K562 (cell line): ENCODE measurements around the gene SON. TPM values are rescaled to one million over a fixed set of nuclear protein-coding genes. Genes with fewer than 3 reads are reported as not detected.

ENCODE experiments used
- ATAC-seq: fragments of 200-7000 bp; cut with Tn5 transposase; 3 replicates; pipeline ENCODE4 v1.9.1; 2020; ENCODE audit warnings: moderate library complexity
- BruUV-seq: library from RNA; stranded (reverse); fragments of 400-500 nt; replicated peaks from 2 replicates; lab custom pipeline; 2021; lab: Mats Ljungman, UMichigan
- CTCF ChIA-PET: fragments of 300-600 bp; formaldehyde crosslinking; extraction: SDS; loops from one replicate; lab custom pipeline; 2021; ENCODE audit warnings: low intra/inter-chr PET ratio; lab: Yijun Ruan, JAX
- POLR2A ChIA-PET: fragments of 300-600, 350-650 bp; sonication (Branson Sonifier 250); formaldehyde crosslinking; extraction: SDS; loops from one replicate; lab custom pipeline; 2021; ENCODE audit warnings: antibody characterized with exemption, inconsistent platforms; lab: Yijun Ruan, JAX
- DNase-seq, 4 experiments: peaks; one replicate each; pipeline versions ENCODE4 v3.0.0 to v3.0.0-alpha.2; 2011 to 2018; ENCODE audit warnings: low spot score in 3 of 4, mixed read lengths in 3 of 4; ENCODE audit errors: extremely low read depth in 1 of 4
- FAIRE-seq: peaks from 2 replicates; lab custom pipeline; 2011; peaks lifted over from hg19 to GRCh38; lab: Jason Lieb, UNC
- H2AFZ ChIP-seq: 2 replicates; pipeline ENCODE4 v1.6.0; 2011; ENCODE audit warnings: low read depth, low read length, control low read depth, inconsistent platforms
- H3K27ac ChIP-seq: fragments of 200-600 bp; 3 replicates; pipeline ENCODE4 v1.8.0; 2011; ENCODE audit warnings: low read depth, mild to moderate bottlenecking, control low read depth, inconsistent platforms, low read length, moderate library complexity, mixed read lengths; ENCODE audit errors: extremely low read depth
- H3K27me3 ChIP-seq, 2 experiments: fragments of 300-600 bp in 1 of 2; 2 replicates in 1 of 2; 3 replicates in 1 of 2; pipeline versions ENCODE4 v1.6.0 to v1.8.0; 2011; ENCODE audit warnings: inconsistent platforms in 2 of 2, low read length in 2 of 2, mild to moderate bottlenecking in 1 of 2, mixed read lengths in 1 of 2, moderate library complexity in 1 of 2; ENCODE audit not compliant: control insufficient read depth in 2 of 2, insufficient read depth in 2 of 2
- H3K36me3 ChIP-seq: fragments of 300-600 bp; 3 replicates; pipeline ENCODE4 v1.8.0; 2011; ENCODE audit warnings: mild to moderate bottlenecking, low read length, inconsistent platforms; ENCODE audit not compliant: control insufficient read depth, insufficient read depth
- H3K4me1 ChIP-seq, 2 experiments: fragments of 200-600 bp in 1 of 2; replicated peaks in 1 of 2; 2 replicates in 1 of 2; 3 replicates in 1 of 2; pipeline versions ENCODE4 v1.5.1 to v1.8.0; 2011; ENCODE audit warnings: inconsistent platforms in 2 of 2, low read length in 2 of 2, mild to moderate bottlenecking in 1 of 2, mixed read lengths in 1 of 2, moderate library complexity in 1 of 2; ENCODE audit not compliant: control insufficient read depth in 2 of 2, insufficient read depth in 2 of 2
- H3K4me2 ChIP-seq: 2 replicates; pipeline ENCODE4 v1.6.1; 2011; ENCODE audit warnings: low read length, control low read depth, inconsistent platforms, mixed read lengths; ENCODE audit not compliant: insufficient read depth
- H3K4me3 ChIP-seq: fragments of 200-600 bp; sonication (generic), shearing (Covaris generic); 2 replicates; pipeline ENCODE4 v1.5.1; 2016; ENCODE audit warnings: control low read depth, inconsistent platforms
- H3K79me2 ChIP-seq: fragments of 200-600 bp; 3 replicates; pipeline ENCODE4 v1.8.0; 2011; ENCODE audit warnings: low read length, inconsistent platforms; ENCODE audit not compliant: control insufficient read depth, insufficient read depth
- H3K9ac ChIP-seq, 2 experiments: 2 replicates each; pipeline versions ENCODE4 v1.6.0 to v1.6.1; 2011; ENCODE audit warnings: low read depth in 2 of 2, low read length in 2 of 2, control low read depth in 1 of 2, inconsistent platforms in 1 of 2, mild to moderate bottlenecking in 1 of 2, mixed read lengths in 1 of 2; ENCODE audit not compliant: insufficient read depth in 1 of 2
- H3K9me1 ChIP-seq: one replicate; pipeline ENCODE4 v1.6.0; 2011; ENCODE audit warnings: inconsistent platforms, mild to moderate bottlenecking, low read length, moderate library complexity; ENCODE audit not compliant: control insufficient read depth, insufficient read depth
- H3K9me3 ChIP-seq: replicated peaks from 2 replicates; pipeline ENCODE4 v1.5.1; 2011; ENCODE audit warnings: low read depth, low read length, inconsistent platforms; ENCODE audit not compliant: control insufficient read depth, insufficient read depth
- H4K20me1 ChIP-seq: replicated peaks from 2 replicates; pipeline ENCODE4 v1.6.1; 2011; ENCODE audit warnings: low read length, inconsistent platforms, mixed read lengths; ENCODE audit not compliant: control insufficient read depth, insufficient read depth
- ARHGAP35 ChIP-seq: fragments of 450-650 bp; IDR thresholded peaks from 2 replicates; pipeline ENCODE4 v1.6.1; 2018; ENCODE audit not compliant: partially characterized antibody
- ATF7 ChIP-seq: fragments of 450-650 bp; IDR thresholded peaks from 2 replicates; pipeline ENCODE4 v1.7.1; 2014; ENCODE audit warnings: mild to moderate bottlenecking, moderate library complexity
- C11orf30 ChIP-seq: fragments of 450-650 bp; IDR thresholded peaks from 2 replicates; pipeline ENCODE4 v1.6.1; 2016; ENCODE audit warnings: low read depth, mild to moderate bottlenecking
- CBX5 ChIP-seq: IDR thresholded peaks from 2 replicates; pipeline ENCODE4 v1.6.1; 2014; ENCODE audit warnings: low read depth, borderline replicate concordance
- GABPB2 ChIP-seq: fragments of 250-450 bp; sonication (Bioruptor Pico); conservative IDR thresholded peaks from 2 replicates; pipeline ENCODE4 v1.5.1; 2021; ENCODE audit warnings: mild to moderate bottlenecking
- IRF2 ChIP-seq: sonication (generic); formaldehyde crosslinking; IDR thresholded peaks from 2 replicates; pipeline ENCODE4 v1.8.1; 2022; ENCODE audit warnings: mild to moderate bottlenecking, missing genetic modification reagents
- PHB ChIP-seq: fragments of 250-450 bp; sonication (Bioruptor Pico); IDR thresholded peaks from 2 replicates; pipeline ENCODE4 v1.5.0; 2021
- RFX1 ChIP-seq: fragments of 450-650 bp; IDR thresholded peaks from 2 replicates; pipeline ENCODE4 v1.6.1; 2016; ENCODE audit warnings: mild to moderate bottlenecking, moderate library complexity
- ZC3H4 ChIP-seq: sonication (generic); formaldehyde crosslinking; IDR thresholded peaks from 2 replicates; pipeline ENCODE4 v1.9.0; 2021; ENCODE audit warnings: missing genetic modification reagents, borderline replicate concordance
- ZNF146 ChIP-seq: IDR thresholded peaks from one replicate; pipeline ENCODE4 v1.6.1; 2018; ENCODE audit warnings: missing compliant biosample characterization; ENCODE audit not compliant: unreplicated experiment
- ZNF644 ChIP-seq: fragments of 200-800 bp; sonication (Bioruptor generic); IDR thresholded peaks from 2 replicates; pipeline ENCODE4 v1.6.1; 2016; ENCODE audit warnings: low read depth, missing genetic modification characterization, missing compliant biosample characterization
- WGBS: fragments of 100-300 bp; shearing (Covaris generic); methylation state at CpG from one replicate; pipeline ENCODE4 v1.1.6; 2016; ENCODE audit warnings: low coverage, mixed read lengths; ENCODE audit not compliant: insufficient coverage; ENCODE audit errors: missing lambda C conversion rate; 5-methylcytosine and 5-hydroxymethylcytosine counted together
- in situ Hi-C: fragments of 300-500 bp; cut with MboI; formaldehyde crosslinking; loops from 4 replicates; pipeline ENCODE4 v1.15.0; 2018; ENCODE audit warnings: inconsistent platforms, mixed read lengths
- intact Hi-C: fragments of 100-400 bp; cut with micrococcal nuclease; formaldehyde crosslinking; loops from 2 replicates; pipeline ENCODE4 v1.14.2; 2022
- polyA plus RNA-seq, 8 experiments: library from polyadenylated mRNA; depleted of rRNA in 4 of 8; stranded (reverse) in 5 of 8; unstranded in 3 of 8; fragments of >200 nt; fragmentation: Nextera tagmentation in 2 of 8; fragmentation: Illumina TruSeq in 1 of 8; extraction: Ambion mirVana in 2 of 8; extraction: Trizol in 1 of 8; gene quantifications; 2 replicates each; pipeline versions ENCODE4 v1.2.1 to v1.2.3, GENCODE V29; 2011 to 2014; ENCODE audit warnings: inconsistent platforms in 1 of 8, missing spikeins in 1 of 8
- total RNA-seq, 7 experiments: library from RNA; depleted of rRNA in 6 of 7; stranded (reverse); fragments of >200 nt in 6 of 7; fragmentation: Illumina TruSeq in 2 of 7; extraction: Trizol in 2 of 7; gene quantifications; 2 replicates each; pipeline versions ENCODE4 v1.2.1 to v1.2.3, GENCODE V29; 2011 to 2021; ENCODE audit warnings: low replicate concordance in 1 of 7
- TF ChIP-seq, protein P1 (sequence below): IDR thresholded peaks from 2 replicates; pipeline ENCODE4 v1.6.1; 2014; ENCODE audit warnings: antibody characterized with exemption
- TF ChIP-seq, protein P2 (sequence below): sonication (generic); formaldehyde crosslinking; IDR thresholded peaks from 2 replicates; pipeline ENCODE4 v1.8.0; 2022; ENCODE audit warnings: mild to moderate bottlenecking, missing genetic modification reagents, borderline replicate concordance
- TF ChIP-seq, protein P3 (sequence below): fragments of 200-800 bp; sonication (Bioruptor generic); IDR thresholded peaks from 2 replicates; pipeline ENCODE4 v1.6.1; 2017; ENCODE audit warnings: missing genetic modification characterization, missing compliant biosample characterization
- TF ChIP-seq, protein P4 (sequence below), 2 experiments: fragments of 150-350 bp in 1 of 2; IDR thresholded peaks; 2 replicates each; pipeline ENCODE4 v1.6.1; 2012 to 2016; ENCODE audit warnings: low read depth in 2 of 2, low read length in 2 of 2, mild to moderate bottlenecking in 1 of 2, moderate library complexity in 1 of 2

Gene SON
- total and polyA plus RNA-seq, 9 of the 15 experiments (the other 6 are each of a cell fraction or from before 2014, with no cell fraction given) = 105 to 742 (median 187) TPM

DNA sequence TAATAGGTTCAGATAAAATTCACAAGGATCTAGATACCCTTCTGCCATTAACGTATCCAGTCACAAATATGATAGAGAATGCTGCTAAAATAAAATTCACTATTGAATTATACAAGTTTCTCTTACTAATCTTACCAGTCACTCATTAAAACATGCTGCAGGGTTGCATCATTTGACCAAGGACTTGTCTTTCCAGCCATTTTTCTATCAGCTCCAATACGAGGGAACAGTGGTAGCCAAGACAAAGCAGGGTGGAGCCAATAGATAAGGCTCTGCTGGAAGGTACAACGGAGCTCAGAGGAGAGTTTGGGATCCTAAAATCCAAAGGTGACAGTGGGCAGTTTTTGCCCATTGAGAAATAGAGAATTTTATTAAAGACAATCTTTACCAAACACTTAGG lies 41.6 kb downstream of the SON start:
- in situ Hi-C loops = no loop called here
- no peak for ATAC-seq
- TF ChIP-seq ZNF146 (CRISPR knock-in tag) (no peak), PHB (no peak), GABPB2 (CRISPR knock-in tag) (no peak), ZC3H4 (CRISPR knock-in tag) (no peak), ARHGAP35 (no peak), ZNF644 (tag) (no peak), C11orf30 (no peak), ATF7 (peak; percentile 41; the same call in 1 of the 2 replicates), CBX5 (no peak), RFX1 (no peak), IRF2 (CRISPR knock-in tag) (no peak)
- TF ChIP-seq, protein P1, sequence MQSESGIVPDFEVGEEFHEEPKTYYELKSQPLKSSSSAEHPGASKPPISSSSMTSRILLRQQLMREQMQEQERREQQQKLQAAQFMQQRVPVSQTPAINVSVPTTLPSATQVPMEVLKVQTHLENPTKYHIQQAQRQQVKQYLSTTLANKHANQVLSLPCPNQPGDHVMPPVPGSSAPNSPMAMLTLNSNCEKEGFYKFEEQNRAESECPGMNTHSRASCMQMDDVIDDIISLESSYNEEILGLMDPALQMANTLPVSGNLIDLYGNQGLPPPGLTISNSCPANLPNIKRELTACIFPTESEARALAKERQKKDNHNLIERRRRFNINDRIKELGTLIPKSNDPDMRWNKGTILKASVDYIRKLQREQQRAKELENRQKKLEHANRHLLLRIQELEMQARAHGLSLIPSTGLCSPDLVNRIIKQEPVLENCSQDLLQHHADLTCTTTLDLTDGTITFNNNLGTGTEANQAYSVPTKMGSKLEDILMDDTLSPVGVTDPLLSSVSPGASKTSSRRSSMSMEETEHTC = no peak
- TF ChIP-seq, protein P2, sequence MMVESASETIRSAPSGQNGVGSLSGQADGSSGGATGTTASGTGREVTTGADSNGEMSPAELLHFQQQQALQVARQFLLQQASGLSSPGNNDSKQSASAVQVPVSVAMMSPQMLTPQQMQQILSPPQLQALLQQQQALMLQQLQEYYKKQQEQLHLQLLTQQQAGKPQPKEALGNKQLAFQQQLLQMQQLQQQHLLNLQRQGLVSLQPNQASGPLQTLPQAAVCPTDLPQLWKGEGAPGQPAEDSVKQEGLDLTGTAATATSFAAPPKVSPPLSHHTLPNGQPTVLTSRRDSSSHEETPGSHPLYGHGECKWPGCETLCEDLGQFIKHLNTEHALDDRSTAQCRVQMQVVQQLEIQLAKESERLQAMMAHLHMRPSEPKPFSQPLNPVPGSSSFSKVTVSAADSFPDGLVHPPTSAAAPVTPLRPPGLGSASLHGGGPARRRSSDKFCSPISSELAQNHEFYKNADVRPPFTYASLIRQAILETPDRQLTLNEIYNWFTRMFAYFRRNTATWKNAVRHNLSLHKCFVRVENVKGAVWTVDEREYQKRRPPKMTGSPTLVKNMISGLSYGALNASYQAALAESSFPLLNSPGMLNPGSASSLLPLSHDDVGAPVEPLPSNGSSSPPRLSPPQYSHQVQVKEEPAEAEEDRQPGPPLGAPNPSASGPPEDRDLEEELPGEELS (CRISPR knock-in tag) = no peak
- TF ChIP-seq, protein P3, sequence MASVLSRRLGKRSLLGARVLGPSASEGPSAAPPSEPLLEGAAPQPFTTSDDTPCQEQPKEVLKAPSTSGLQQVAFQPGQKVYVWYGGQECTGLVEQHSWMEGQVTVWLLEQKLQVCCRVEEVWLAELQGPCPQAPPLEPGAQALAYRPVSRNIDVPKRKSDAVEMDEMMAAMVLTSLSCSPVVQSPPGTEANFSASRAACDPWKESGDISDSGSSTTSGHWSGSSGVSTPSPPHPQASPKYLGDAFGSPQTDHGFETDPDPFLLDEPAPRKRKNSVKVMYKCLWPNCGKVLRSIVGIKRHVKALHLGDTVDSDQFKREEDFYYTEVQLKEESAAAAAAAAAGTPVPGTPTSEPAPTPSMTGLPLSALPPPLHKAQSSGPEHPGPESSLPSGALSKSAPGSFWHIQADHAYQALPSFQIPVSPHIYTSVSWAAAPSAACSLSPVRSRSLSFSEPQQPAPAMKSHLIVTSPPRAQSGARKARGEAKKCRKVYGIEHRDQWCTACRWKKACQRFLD (CRISPR knock-in tag) = no peak
- TF ChIP-seq, protein P4, sequence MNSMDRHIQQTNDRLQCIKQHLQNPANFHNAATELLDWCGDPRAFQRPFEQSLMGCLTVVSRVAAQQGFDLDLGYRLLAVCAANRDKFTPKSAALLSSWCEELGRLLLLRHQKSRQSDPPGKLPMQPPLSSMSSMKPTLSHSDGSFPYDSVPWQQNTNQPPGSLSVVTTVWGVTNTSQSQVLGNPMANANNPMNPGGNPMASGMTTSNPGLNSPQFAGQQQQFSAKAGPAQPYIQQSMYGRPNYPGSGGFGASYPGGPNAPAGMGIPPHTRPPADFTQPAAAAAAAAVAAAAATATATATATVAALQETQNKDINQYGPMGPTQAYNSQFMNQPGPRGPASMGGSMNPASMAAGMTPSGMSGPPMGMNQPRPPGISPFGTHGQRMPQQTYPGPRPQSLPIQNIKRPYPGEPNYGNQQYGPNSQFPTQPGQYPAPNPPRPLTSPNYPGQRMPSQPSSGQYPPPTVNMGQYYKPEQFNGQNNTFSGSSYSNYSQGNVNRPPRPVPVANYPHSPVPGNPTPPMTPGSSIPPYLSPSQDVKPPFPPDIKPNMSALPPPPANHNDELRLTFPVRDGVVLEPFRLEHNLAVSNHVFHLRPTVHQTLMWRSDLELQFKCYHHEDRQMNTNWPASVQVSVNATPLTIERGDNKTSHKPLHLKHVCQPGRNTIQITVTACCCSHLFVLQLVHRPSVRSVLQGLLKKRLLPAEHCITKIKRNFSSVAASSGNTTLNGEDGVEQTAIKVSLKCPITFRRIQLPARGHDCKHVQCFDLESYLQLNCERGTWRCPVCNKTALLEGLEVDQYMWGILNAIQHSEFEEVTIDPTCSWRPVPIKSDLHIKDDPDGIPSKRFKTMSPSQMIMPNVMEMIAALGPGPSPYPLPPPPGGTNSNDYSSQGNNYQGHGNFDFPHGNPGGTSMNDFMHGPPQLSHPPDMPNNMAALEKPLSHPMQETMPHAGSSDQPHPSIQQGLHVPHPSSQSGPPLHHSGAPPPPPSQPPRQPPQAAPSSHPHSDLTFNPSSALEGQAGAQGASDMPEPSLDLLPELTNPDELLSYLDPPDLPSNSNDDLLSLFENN (IDR thresholded peaks at IDR 0.05; ENCODE audit: low read depth in 2 of 2, low read length in 2 of 2) = no peak

More for the DNA sequence above, 41.6 kb downstream of the SON start:
- ChIA-PET POLR2A (interaction anchor here (0.7 to 3.9 kb wide), 7 partner anchors 8 to 134 kb away, joined by 3 to 28 read pairs (median 3); partner anchors contain the start of gene TMEM50B), CTCF (no interaction called here)
- Histone ChIP-seq H3K27ac (no peak overlapping the region; the same call in 1 of the 3 replicates), H3K27me3 (no peaks in the 10 kb centered on the region), H4K20me1 (no peaks in the 10 kb centered on the region), H2AFZ (no peak overlapping the region), H3K79me2 (peaks cover 32% of the 10 kb centered on the region), H3K9me1 (no peaks in the 10 kb centered on the region), H3K9me3 (no peaks in the 10 kb centered on the region), H3K4me1 (peaks cover 13 to 22% of the 10 kb centered on the region in 2 experiments; a peak in 4 of 5 replicates), H3K4me3 (no peak overlapping the region), H3K4me2 (no peak overlapping the region), H3K9ac (no peak overlapping the region), H3K36me3 (peaks cover 66% of the 10 kb centered on the region)
- BruUV-seq = no TSS peak
- intact Hi-C loops = loop anchor here (10.0 kb wide), 1 partner anchor 390 kb away; no protein-coding TSS in a partner anchor
- WGBS = 34% methylated on average over 3 of the region's 3 CpGs
- FAIRE-seq (no peak), DNase-seq (peak; percentile 33 to 54 (median 46))
